A549 (cell line): Measurements from ENCODE around the gene UAP1.

Source experiments
- CBX2 ChIP-seq: fragments of 200-600 bp; sonication (generic); IDR thresholded peaks from 2 replicates; pipeline ENCODE4 v1.6.1; 2016; ENCODE audit warnings: low read depth, mild to moderate bottlenecking, borderline replicate concordance
- CTCF ChIP-seq: fragments of >200 bp; sonication (Bioruptor Twin); formaldehyde crosslinking; IDR thresholded peaks from 3 replicates; pipeline ENCODE4 v1.5.1; 2016
- EHMT2 ChIP-seq: fragments of 200-600 bp; sonication (generic); IDR thresholded peaks from 2 replicates; pipeline ENCODE4 v1.6.1; 2016; ENCODE audit warnings: antibody characterized with exemption, low read depth, mild to moderate bottlenecking, moderate library complexity
- EP300 ChIP-seq, 2 experiments: fragments of >200 bp; sonication (Bioruptor Twin); formaldehyde crosslinking; IDR thresholded peaks; 2 replicates in 1 of 2; 3 replicates in 1 of 2; pipeline ENCODE4 v1.6.1; 2016 to 2017
- FOSL2 ChIP-seq, 2 experiments: fragments of 450-650 bp in 1 of 2; fragments of >200 bp in 1 of 2; sonication (Bioruptor Twin) in 1 of 2; formaldehyde crosslinking; IDR thresholded peaks; 2 replicates each; pipeline versions ENCODE4 v1.5.0 to v1.6.1; 2016 to 2020; ENCODE audit warnings: mild to moderate bottlenecking in 1 of 2, moderate library complexity in 1 of 2
- HMGXB4 ChIP-seq: fragments of 250-450 bp; sonication (Bioruptor Pico); IDR thresholded peaks from 2 replicates; pipeline ENCODE4 v1.5.0; 2021; ENCODE audit warnings: mild to moderate bottlenecking, moderate library complexity, borderline replicate concordance
- JUN ChIP-seq, 2 experiments: fragments of >200 bp; sonication (Bioruptor Twin); formaldehyde crosslinking; IDR thresholded peaks; 2 replicates in 1 of 2; 3 replicates in 1 of 2; pipeline ENCODE4 v1.6.1; 2016 to 2017
- POLR2A ChIP-seq: IDR thresholded peaks from 2 replicates; pipeline ENCODE4 v1.6.1; 2012; ENCODE audit warnings: mild to moderate bottlenecking, low read length
- REST ChIP-seq: fragments of 200-600 bp; sonication (generic); IDR thresholded peaks from 2 replicates; pipeline ENCODE4 v1.6.1; 2016; ENCODE audit warnings: antibody characterized with exemption, mild to moderate bottlenecking, moderate library complexity
- RNF2 ChIP-seq: fragments of 200-600 bp; sonication (generic); IDR thresholded peaks from 2 replicates; pipeline ENCODE4 v1.6.1; 2016; ENCODE audit warnings: low read depth, mild to moderate bottlenecking, antibody characterized with exemption, moderate library complexity, borderline replicate concordance

GRCh38 chr1:162554258-162554657, 7.3 kb upstream of the UAP1 start:
- TF ChIP-seq CTCF (no peak), EHMT2 (no peak), FOSL2 (IDR thresholded peaks at IDR 0.05) (no peak), FOSL2 (CRISPR knock-in tag; IDR thresholded peaks at IDR 0.05) (no peak), REST (no peak), POLR2A (no peak), HMGXB4 (CRISPR knock-in tag) (no peak), RNF2 (no peak), EP300 (IDR thresholded peaks at IDR 0.05) (no peak), JUN (IDR thresholded peaks at IDR 0.05) (no peak), CBX2 (no peak)
